Parathyroid adenoma (tissue), 2 donors: Measurements from ENCODE around the gene FGD2.

Experiments
- H2AFZ ChIP-seq: fragments of 300-600 bp; sonication (generic); one replicate; pipeline ENCODE4 v1.7.0; 2017; ENCODE audit warnings: antibody characterized with exemption, mild to moderate bottlenecking
- H3K27ac ChIP-seq: fragments of 300-600 bp; sonication (generic); one replicate; pipeline ENCODE4 v1.7.0; 2017
- H3K27me3 ChIP-seq: fragments of 300-600 bp; sonication (generic); one replicate; pipeline ENCODE4 v1.7.0; 2017; ENCODE audit warnings: low read length; ENCODE audit not compliant: control insufficient read depth, insufficient read depth
- H3K36me3 ChIP-seq: fragments of 300-600 bp; sonication (generic); one replicate; pipeline ENCODE4 v1.7.0; 2017; ENCODE audit warnings: low read length; ENCODE audit not compliant: control insufficient read depth, insufficient read depth
- H3K4me1 ChIP-seq: fragments of 300-600 bp; sonication (generic); one replicate; pipeline ENCODE4 v1.7.0; 2017; ENCODE audit warnings: control low read depth
- H3K4me2 ChIP-seq: fragments of 300-600 bp; sonication (generic); one replicate; pipeline ENCODE4 v1.7.0; 2017; ENCODE audit warnings: low read length
- H3K4me3 ChIP-seq: fragments of 300-600 bp; sonication (generic); one replicate; pipeline ENCODE4 v1.7.0; 2017; ENCODE audit warnings: low read depth, low read length
- H3K79me2 ChIP-seq: fragments of 300-600 bp; sonication (generic); one replicate; pipeline ENCODE4 v1.7.0; 2017; ENCODE audit warnings: control low read depth
- H3K9ac ChIP-seq: fragments of 300-600 bp; sonication (generic); one replicate; pipeline ENCODE4 v1.7.0; 2017; ENCODE audit warnings: mild to moderate bottlenecking
- H3K9me3 ChIP-seq: fragments of 300-600 bp; sonication (generic); one replicate; pipeline ENCODE4 v1.7.0; 2017; ENCODE audit warnings: low read length; ENCODE audit not compliant: control insufficient read depth
- TF ChIP-seq, protein P1 (sequence below): fragments of 300-600 bp; sonication (generic); IDR thresholded peaks from one replicate; pipeline ENCODE4 v1.7.0; 2017; ENCODE audit warnings: antibody characterized with exemption, mild to moderate bottlenecking
- donor health status: primary hyperparathyroidism.

The FGD2 gene

DNA sequence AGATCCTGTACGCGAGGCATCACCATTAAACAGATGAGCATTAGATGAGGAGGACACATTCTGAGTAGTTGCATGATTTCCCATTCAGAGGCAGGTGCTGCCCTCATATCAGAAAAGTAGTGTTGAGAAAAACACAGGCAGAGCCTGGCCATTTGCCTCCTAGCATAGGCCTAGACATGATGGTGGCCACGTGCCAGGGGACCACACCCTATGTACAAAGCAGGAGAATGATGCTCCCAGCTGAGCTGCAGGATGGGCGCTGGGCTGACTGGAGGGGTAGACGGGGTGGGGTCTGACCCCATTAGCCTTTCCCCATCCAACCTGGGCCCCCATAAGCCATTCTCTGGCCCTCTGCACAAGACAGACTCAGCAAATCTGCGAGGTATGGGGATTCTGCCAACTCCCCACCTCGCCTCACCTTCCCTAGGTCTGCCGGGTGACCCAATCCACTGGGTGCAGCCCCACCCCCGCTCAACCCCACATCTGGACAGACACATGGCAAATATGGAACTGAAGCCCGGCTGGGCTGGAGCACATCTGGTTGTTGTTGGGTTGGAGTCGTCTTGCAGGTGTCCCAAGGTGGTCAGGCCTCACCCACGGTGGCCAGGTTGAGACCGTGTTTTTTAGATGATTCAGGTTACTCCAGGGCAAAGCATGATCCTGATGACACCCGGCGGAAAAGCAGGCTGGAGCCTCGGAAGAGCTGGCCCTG lies 37.0 kb upstream of the FGD2 start:
- Histone ChIP-seq H3K36me3 (no peaks in the 10 kb centered on the region), H3K27ac (no peak overlapping the region)

DNA sequence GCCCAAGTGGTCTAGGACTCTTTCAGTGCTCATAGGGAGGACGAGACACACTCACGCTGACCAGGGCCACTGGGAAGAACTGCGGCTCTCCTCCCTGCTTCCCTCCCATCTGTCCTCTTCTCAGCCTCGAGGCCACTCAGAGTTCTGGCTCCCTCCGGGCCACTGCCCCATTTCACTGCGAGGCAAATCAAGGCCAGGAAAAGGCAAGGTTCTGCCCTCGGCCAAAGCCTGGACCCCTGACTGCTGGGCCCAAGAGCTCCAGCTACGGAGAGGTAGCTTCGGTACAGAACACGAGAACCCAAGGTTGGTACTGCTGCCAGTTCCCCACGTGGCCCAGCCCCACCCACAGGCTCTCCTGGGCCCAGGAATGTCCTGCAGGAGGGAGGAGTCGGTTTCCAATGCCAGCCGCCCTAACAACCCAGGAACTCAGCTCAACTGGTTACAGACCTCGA lies 36.2 kb upstream of the FGD2 start:
- Histone ChIP-seq H3K9ac (no peak overlapping the region), H3K27ac (no peak overlapping the region), H3K36me3 (no peaks in the 10 kb centered on the region)

More for the DNA sequence above, 37.0 kb upstream of the FGD2 start:
- H3K9me3 ChIP-seq: no peaks in the 10 kb centered on the region
- H3K27me3 ChIP-seq: no peaks in the 10 kb centered on the region
- H3K79me2 ChIP-seq: no peaks in the 10 kb centered on the region
- H3K4me1 ChIP-seq: peaks cover 10% of the 10 kb centered on the region
- no peak overlapping the region for H3K9ac ChIP-seq
- TF ChIP-seq, protein P1, sequence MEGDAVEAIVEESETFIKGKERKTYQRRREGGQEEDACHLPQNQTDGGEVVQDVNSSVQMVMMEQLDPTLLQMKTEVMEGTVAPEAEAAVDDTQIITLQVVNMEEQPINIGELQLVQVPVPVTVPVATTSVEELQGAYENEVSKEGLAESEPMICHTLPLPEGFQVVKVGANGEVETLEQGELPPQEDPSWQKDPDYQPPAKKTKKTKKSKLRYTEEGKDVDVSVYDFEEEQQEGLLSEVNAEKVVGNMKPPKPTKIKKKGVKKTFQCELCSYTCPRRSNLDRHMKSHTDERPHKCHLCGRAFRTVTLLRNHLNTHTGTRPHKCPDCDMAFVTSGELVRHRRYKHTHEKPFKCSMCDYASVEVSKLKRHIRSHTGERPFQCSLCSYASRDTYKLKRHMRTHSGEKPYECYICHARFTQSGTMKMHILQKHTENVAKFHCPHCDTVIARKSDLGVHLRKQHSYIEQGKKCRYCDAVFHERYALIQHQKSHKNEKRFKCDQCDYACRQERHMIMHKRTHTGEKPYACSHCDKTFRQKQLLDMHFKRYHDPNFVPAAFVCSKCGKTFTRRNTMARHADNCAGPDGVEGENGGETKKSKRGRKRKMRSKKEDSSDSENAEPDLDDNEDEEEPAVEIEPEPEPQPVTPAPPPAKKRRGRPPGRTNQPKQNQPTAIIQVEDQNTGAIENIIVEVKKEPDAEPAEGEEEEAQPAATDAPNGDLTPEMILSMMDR: no peak
- H3K4me3 ChIP-seq: no peak overlapping the region
- no peak overlapping the region for H2AFZ ChIP-seq
- no peak overlapping the region for H3K4me2 ChIP-seq

DNA sequence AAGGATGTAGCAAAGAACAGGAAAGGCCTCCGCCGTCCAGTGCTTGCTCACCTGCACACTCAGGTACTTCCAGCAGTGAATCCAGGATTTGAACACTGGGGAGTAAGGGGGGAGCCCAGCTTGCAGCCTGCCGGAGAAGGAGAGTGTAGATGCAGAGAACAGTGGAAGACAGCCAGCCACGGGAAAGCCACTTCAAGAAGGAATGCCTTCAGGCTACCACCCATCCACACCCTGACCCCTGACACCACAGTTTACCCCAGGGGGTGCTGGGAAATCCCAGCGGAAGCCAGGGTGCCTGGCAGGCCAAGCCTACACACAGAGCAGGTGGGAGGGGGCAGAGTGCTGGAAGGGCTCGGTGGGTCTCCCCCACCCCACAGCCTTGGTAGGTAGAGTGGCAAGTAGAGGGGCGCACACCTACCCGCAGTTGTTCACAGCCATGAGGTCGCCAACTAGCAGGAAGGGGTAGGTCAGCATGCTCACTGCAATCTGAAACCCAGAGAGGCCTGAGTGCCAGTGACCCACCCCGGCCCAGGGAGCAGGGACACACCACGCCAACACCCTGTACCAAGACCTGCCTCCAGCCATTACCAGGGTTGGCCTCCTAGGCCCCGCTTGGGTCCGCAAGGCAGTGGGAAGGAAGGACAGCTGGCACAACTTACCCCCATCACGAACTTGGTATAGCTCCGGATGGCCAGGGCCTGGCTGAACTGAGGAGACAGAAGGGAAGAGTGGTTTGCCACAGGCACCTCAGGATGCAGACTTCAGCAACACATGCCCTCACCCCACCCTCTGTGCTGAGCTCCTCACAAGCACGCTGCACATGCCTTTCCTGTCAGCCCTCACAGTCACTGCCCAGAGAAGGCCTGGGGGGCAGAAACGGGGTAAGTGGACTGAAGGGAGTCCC lies 35.2 kb upstream of the FGD2 start:
- no peaks in the 10 kb centered on the region for H3K27me3 ChIP-seq
- no peak overlapping the region for H3K27ac ChIP-seq
- no peak overlapping the region for H2AFZ ChIP-seq
- no peak overlapping the region for H3K4me2 ChIP-seq
- H3K9me3 ChIP-seq: no peaks in the 10 kb centered on the region
- TF ChIP-seq, protein P1: no peak
- no peaks in the 10 kb centered on the region for H3K36me3 ChIP-seq
- H3K4me3 ChIP-seq: no peak overlapping the region
- no peak overlapping the region for H3K9ac ChIP-seq
- H3K4me1 ChIP-seq: peaks cover 7% of the 10 kb centered on the region
- no peaks in the 10 kb centered on the region for H3K79me2 ChIP-seq

More for the DNA sequence above, 36.2 kb upstream of the FGD2 start:
- Histone ChIP-seq H3K4me1 (peaks cover 7% of the 10 kb centered on the region), H3K9me3 (no peaks in the 10 kb centered on the region), H3K79me2 (no peaks in the 10 kb centered on the region), H3K4me2 (no peak overlapping the region), H2AFZ (no peak overlapping the region), H3K27me3 (no peaks in the 10 kb centered on the region), H3K4me3 (no peak overlapping the region)
- TF ChIP-seq, protein P1: no peak

DNA sequence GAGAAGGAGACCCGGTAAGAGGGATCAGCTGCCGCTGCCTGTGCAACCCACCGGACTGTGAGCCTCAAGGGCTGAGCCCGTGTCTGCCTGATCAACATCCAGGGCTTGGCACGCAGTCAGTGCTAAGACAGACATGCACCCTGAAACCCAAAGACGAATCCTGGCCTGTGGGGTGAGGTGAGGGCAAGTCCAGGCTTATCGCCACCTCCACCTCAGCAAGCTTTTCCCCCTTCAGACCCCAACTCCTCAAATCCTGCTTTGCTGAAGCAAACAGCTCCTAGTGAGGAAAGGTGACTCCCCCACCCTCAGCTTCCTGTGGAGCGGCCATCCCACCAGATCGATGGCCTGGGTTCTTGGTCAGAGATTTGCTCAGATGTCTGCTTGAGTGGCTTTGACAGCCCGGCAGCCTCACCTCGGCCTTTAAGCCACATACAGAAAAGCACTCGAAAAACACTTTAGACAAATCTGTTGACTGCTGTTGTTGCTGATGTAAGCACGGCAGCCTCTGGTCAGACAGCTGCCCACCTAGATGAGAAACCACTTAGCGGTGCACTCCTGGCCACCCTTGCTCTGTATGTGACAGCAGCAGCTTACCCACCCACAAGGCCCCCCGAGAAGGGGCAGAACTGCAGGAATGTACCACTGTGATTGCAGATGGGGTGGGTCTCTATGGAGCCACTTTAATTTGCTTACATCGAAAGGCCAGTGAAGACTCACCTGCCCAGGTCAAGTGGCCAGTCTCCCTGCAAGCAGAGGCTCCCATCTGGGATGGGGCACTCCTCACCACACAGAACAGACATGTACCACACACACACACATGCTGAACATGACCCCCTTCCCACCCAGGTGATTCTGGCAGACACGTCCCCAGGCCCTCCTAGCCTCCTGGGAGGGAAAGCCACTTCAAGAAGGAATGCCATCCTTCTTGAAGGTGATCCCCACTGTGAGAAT lies 34.3 kb upstream of the FGD2 start:
- TF ChIP-seq, protein P1: no peak
- no peak overlapping the region for H3K4me2 ChIP-seq
- no peak overlapping the region for H3K27ac ChIP-seq
- peaks cover 7% of the 10 kb centered on the region for H3K4me1 ChIP-seq
- H3K4me3 ChIP-seq: no peak overlapping the region
- peaks cover 2% of the 10 kb centered on the region for H3K79me2 ChIP-seq
- H3K36me3 ChIP-seq: no peaks in the 10 kb centered on the region
- no peak overlapping the region for H3K9ac ChIP-seq
- H3K27me3 ChIP-seq: no peaks in the 10 kb centered on the region
- no peaks in the 10 kb centered on the region for H3K9me3 ChIP-seq
- no peak overlapping the region for H2AFZ ChIP-seq
